CD14-positive monocyte (primary cell): ENCODE data around the gene ERCC6. TPM values are rescaled to one million over a fixed set of nuclear protein-coding genes. Genes with fewer than 3 reads are reported as not detected.

Experiments used
- DNase-seq, 3 donors: peaks; one replicate each; pipeline ENCODE4 v3.0.0-alpha.2; 2011 to 2022
- H2AFZ ChIP-seq: 2 replicates; pipeline ENCODE4 v1.6.0; 2012; ENCODE audit warnings: mild to moderate bottlenecking, low read depth, low read length, inconsistent platforms; ENCODE audit not compliant: insufficient read depth, poor library complexity, severe bottlenecking
- H3K27ac ChIP-seq, 2 donors: 1 replicate in 1 of 2; 2 replicates in 1 of 2; pipeline ENCODE4 v1.5.1; 2012 to 2013; ENCODE audit warnings: low read length in 2 of 2, control low read depth in 1 of 2, inconsistent platforms in 1 of 2, low read depth in 1 of 2, mild to moderate bottlenecking in 1 of 2
- H3K27me3 ChIP-seq, 2 donors: one replicate each; pipeline versions ENCODE4 v1.6.0 to v1.6.1; 2011 to 2013; ENCODE audit warnings: low read length in 2 of 2; ENCODE audit not compliant: control insufficient read depth in 2 of 2, insufficient read depth in 2 of 2
- H3K36me3 ChIP-seq, 2 donors: replicated peaks in 1 of 2; 1 replicate in 1 of 2; 2 replicates in 1 of 2; pipeline versions ENCODE4 v1.5.1 to v1.6.1; 2012 to 2013; ENCODE audit warnings: low read length in 2 of 2, control low read depth in 1 of 2, inconsistent platforms in 1 of 2, mild to moderate bottlenecking in 1 of 2; ENCODE audit not compliant: insufficient read depth in 2 of 2, control insufficient read depth in 1 of 2
- H3K4me1 ChIP-seq, 2 donors: 1 replicate in 1 of 2; 2 replicates in 1 of 2; pipeline versions ENCODE4 v1.5.1 to v1.6.1; 2012 to 2013; ENCODE audit warnings: low read length in 2 of 2, control low read depth in 1 of 2, inconsistent platforms in 1 of 2, mild to moderate bottlenecking in 1 of 2, moderate library complexity in 1 of 2; ENCODE audit not compliant: insufficient read depth in 2 of 2, control insufficient read depth in 1 of 2
- H3K4me2 ChIP-seq: replicated peaks from 2 replicates; pipeline ENCODE3; 2012; ENCODE audit warnings: low read length, moderate library complexity, mild to moderate bottlenecking; ENCODE audit not compliant: poor library complexity, severe bottlenecking; ENCODE audit errors: extremely low read depth
- H3K4me3 ChIP-seq, 3 experiments: fragments of 200-600 bp in 1 of 3; sonication (generic) in 1 of 3; replicated peaks in 1 of 3; 1 replicate in 2 of 3; 2 replicates in 1 of 3; pipeline ENCODE4 v1.5.1; 2011 to 2013; ENCODE audit warnings: low read length in 3 of 3, mild to moderate bottlenecking in 3 of 3, control low read depth in 2 of 3, low read depth in 2 of 3, inconsistent platforms in 1 of 3, moderate library complexity in 1 of 3
- H3K79me2 ChIP-seq: 2 replicates; pipeline ENCODE4 v1.6.0; 2012; ENCODE audit warnings: mild to moderate bottlenecking, control low read depth, inconsistent platforms, low read length, moderate library complexity; ENCODE audit not compliant: insufficient read depth
- H3K9ac ChIP-seq: 2 replicates; pipeline ENCODE4 v1.6.0; 2017; ENCODE audit warnings: low read length, mild to moderate bottlenecking; ENCODE audit not compliant: insufficient read depth, poor library complexity, severe bottlenecking
- H3K9me3 ChIP-seq, 2 donors: replicated peaks in 1 of 2; 1 replicate in 1 of 2; 2 replicates in 1 of 2; pipeline versions ENCODE4 v1.5.1 to v1.6.1; 2012 to 2013; ENCODE audit warnings: low read length in 2 of 2, control low read depth in 1 of 2; ENCODE audit not compliant: control insufficient read depth in 1 of 2, insufficient read depth in 1 of 2
- H4K20me1 ChIP-seq: 2 replicates; pipeline ENCODE4 v1.6.0; 2012; ENCODE audit warnings: mild to moderate bottlenecking, low read length, control low read depth, moderate library complexity; ENCODE audit not compliant: insufficient read depth
- H3K27ac Mint-ChIP-seq, 7 donors: one replicate each; pipeline ENCODE4 v1.8.0; 2020; ENCODE audit warnings: mild to moderate bottlenecking in 7 of 7, mixed read lengths in 7 of 7, moderate library complexity in 6 of 7, inconsistent platforms in 2 of 7
- H3K27me3 Mint-ChIP-seq, 3 donors: one replicate each; pipeline ENCODE4 v1.8.0; 2021 to 2022; ENCODE audit warnings: low read depth in 3 of 3, mild to moderate bottlenecking in 3 of 3, mixed read lengths in 3 of 3, moderate library complexity in 3 of 3, inconsistent platforms in 1 of 3
- H3K36me3 Mint-ChIP-seq, 2 donors: one replicate each; pipeline ENCODE4 v1.8.0; 2020; ENCODE audit warnings: mixed read lengths in 2 of 2, inconsistent platforms in 1 of 2, mild to moderate bottlenecking in 1 of 2
- H3K4me1 Mint-ChIP-seq: one replicate; pipeline ENCODE4 v1.8.0; 2020; ENCODE audit warnings: mild to moderate bottlenecking, mixed read lengths
- H3K4me3 Mint-ChIP-seq, 2 donors: one replicate each; pipeline ENCODE4 v1.8.0; 2020; ENCODE audit warnings: mild to moderate bottlenecking in 2 of 2, mixed read lengths in 2 of 2, moderate library complexity in 1 of 2
- H3K9me3 Mint-ChIP-seq, 7 donors: one replicate each; pipeline ENCODE4 v1.8.0; 2020 to 2022; ENCODE audit warnings: mixed read lengths in 7 of 7, mild to moderate bottlenecking in 6 of 7, moderate library complexity in 6 of 7, inconsistent platforms in 2 of 7
- whole genome bisulfite sequencing: methylation state at CpG from one replicate; pipeline ENCODE4 v1.1.5; 2013; ENCODE audit warnings: missing lambda C conversion rate; ENCODE audit not compliant: insufficient coverage; 5-methylcytosine and 5-hydroxymethylcytosine counted together
- intact Hi-C, 2 donors: fragments of 100-400 bp; cut with micrococcal nuclease; formaldehyde crosslinking; loops; one replicate each; pipeline versions ENCODE4 v1.15.0 to v1.15.1; 2023
- polyA plus RNA-seq, 3 donors: library from polyadenylated mRNA; depleted of rRNA in 1 of 3; unstranded in 2 of 3; stranded (reverse) in 1 of 3; fragments of 300-500 nt in 2 of 3; fragments of >200 nt in 1 of 3; fragmentation: Illumina TruSeq in 2 of 3; gene quantifications; 1 replicate in 2 of 3; 2 replicates in 1 of 3; pipeline ENCODE4 v1.2.3, GENCODE V29; 2012 to 2021
- TF ChIP-seq, protein P1 (sequence below): fragments of 200-600 bp; IDR thresholded peaks from one replicate; pipeline ENCODE4 v1.8.0; 2022; ENCODE audit warnings: antibody characterized with exemption, mild to moderate bottlenecking

ERCC6 gene
- polyA plus RNA-seq, 3 donors = 5.4 to 6.2 (median 6.0) TPM

DNA sequence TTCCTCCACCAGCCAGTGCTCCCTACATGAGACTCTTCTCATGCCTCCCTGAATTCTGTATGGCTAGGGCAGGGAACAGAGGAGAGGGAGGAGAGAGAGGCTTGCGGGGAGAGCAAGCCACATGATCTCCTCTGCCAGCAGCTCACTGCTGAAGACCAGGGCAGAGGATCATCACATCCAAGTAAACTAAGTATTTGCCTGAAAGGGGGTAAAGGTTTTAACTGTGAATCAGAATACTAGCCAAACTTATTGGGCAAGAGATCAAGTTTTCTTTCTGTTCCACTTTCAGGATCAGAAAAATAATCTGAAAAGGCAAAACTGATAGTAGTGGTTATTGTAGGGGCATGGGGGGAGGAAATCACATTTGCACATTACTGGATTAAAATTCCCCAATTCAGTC, 17.8 kb upstream of the ERCC6 start:
- H3K9me3 ChIP-seq = no peaks in the 10 kb centered on the region
- H3K9me3 Mint-ChIP-seq = peaks cover 2 to 15% (median 7%) of the 10 kb centered on the region in 7 donors
- H3K4me3 Mint-ChIP-seq = no peak overlapping the region
- no peak overlapping the region for H3K4me2 ChIP-seq
- no peaks in the 10 kb centered on the region for H3K36me3 Mint-ChIP-seq
- H3K27me3 ChIP-seq = peaks cover 0 to 8% of the 10 kb centered on the region in 2 donors
- H3K4me1 ChIP-seq = no peaks in the 10 kb centered on the region
- H2AFZ ChIP-seq = no peak overlapping the region
- H3K36me3 ChIP-seq = no peaks in the 10 kb centered on the region
- TF ChIP-seq, protein P1, sequence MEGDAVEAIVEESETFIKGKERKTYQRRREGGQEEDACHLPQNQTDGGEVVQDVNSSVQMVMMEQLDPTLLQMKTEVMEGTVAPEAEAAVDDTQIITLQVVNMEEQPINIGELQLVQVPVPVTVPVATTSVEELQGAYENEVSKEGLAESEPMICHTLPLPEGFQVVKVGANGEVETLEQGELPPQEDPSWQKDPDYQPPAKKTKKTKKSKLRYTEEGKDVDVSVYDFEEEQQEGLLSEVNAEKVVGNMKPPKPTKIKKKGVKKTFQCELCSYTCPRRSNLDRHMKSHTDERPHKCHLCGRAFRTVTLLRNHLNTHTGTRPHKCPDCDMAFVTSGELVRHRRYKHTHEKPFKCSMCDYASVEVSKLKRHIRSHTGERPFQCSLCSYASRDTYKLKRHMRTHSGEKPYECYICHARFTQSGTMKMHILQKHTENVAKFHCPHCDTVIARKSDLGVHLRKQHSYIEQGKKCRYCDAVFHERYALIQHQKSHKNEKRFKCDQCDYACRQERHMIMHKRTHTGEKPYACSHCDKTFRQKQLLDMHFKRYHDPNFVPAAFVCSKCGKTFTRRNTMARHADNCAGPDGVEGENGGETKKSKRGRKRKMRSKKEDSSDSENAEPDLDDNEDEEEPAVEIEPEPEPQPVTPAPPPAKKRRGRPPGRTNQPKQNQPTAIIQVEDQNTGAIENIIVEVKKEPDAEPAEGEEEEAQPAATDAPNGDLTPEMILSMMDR = no peak
- H3K4me1 Mint-ChIP-seq = no peaks in the 10 kb centered on the region
- peaks cover 11 to 16% (median 14%) of the 10 kb centered on the region in 3 donors for H3K27me3 Mint-ChIP-seq
- H3K27ac Mint-ChIP-seq = no peak overlapping the region
- WGBS = no CpG with 5 or more reads among the region's 1 CpG
- no peaks in the 10 kb centered on the region for H4K20me1 ChIP-seq
- H3K27ac ChIP-seq = no peak overlapping the region
- intact Hi-C loops = no loop called here
- no peaks in the 10 kb centered on the region for H3K79me2 ChIP-seq
- no peak overlapping the region for H3K9ac ChIP-seq
- no peak overlapping the region for H3K4me3 ChIP-seq
- DNase-seq = no peak

DNA sequence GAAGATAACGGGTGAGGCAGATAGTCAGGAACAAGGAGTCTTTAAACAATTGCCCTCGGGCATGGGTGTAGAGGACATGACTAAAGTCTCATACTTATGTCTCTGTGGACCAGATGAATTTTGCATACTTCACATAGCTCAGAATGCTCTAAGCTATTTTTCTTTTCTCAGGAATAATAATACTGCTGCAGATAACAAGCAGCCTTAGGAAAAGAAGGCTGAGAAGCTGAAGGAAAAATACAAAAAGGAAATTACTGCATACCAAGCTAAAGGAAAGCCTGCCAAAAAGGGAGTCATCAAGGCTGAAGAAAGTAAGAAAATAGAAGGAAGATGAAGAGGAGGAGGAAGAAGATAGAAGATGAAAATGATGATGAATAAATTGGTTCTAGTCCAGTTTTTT, 13.4 kb upstream of the ERCC6 start:
- no peaks in the 10 kb centered on the region for H3K36me3 ChIP-seq
- H4K20me1 ChIP-seq = no peaks in the 10 kb centered on the region
- no peaks in the 10 kb centered on the region for H3K9me3 ChIP-seq
- no peak overlapping the region for H3K27ac Mint-ChIP-seq
- no peak overlapping the region for H3K4me2 ChIP-seq
- no peak overlapping the region for H3K9ac ChIP-seq
- peak overlapping the region in 1 of 2 donors; percentile 22 for H3K4me3 Mint-ChIP-seq
- no peak overlapping the region for H2AFZ ChIP-seq
- H3K36me3 Mint-ChIP-seq = no peaks in the 10 kb centered on the region
- peaks cover 0 to 2% of the 10 kb centered on the region in 2 donors for H3K27me3 ChIP-seq
- H3K79me2 ChIP-seq = no peaks in the 10 kb centered on the region
- intact Hi-C loops = no loop called here
- no peak for DNase-seq
- H3K4me1 Mint-ChIP-seq = no peaks in the 10 kb centered on the region
- H3K27me3 Mint-ChIP-seq = peaks cover 9 to 11% (median 10%) of the 10 kb centered on the region in 3 donors
- TF ChIP-seq, protein P1 = no peak
- H3K27ac ChIP-seq = no peak overlapping the region
- H3K4me3 ChIP-seq = no peak overlapping the region
- H3K9me3 Mint-ChIP-seq = peaks cover 0 to 15% (median 6%) of the 10 kb centered on the region in 7 donors
- H3K4me1 ChIP-seq = no peaks in the 10 kb centered on the region
- WGBS = no CpG with 5 or more reads among the region's 2 CpGs
